HepG2 (cell line): ENCODE results near the gene MCEE. TPM values are rescaled to one million over a fixed set of nuclear protein-coding genes. Genes with fewer than 3 reads are reported as not detected.

Source experiments
- CREB3 ChIP-seq: sonication (generic); formaldehyde crosslinking; IDR thresholded peaks from 2 replicates; pipeline ENCODE4 v1.5.0; 2020; ENCODE audit warnings: missing genetic modification reagents
- EHMT2 ChIP-seq: fragments of 200-600 bp; sonication (generic); IDR thresholded peaks from 2 replicates; pipeline ENCODE4 v1.7.0; 2017; ENCODE audit warnings: antibody characterized with exemption, low read depth, low read length, borderline replicate concordance
- FOXP4 ChIP-seq: sonication (generic); formaldehyde crosslinking; IDR thresholded peaks from 2 replicates; pipeline ENCODE4 v1.4.0; 2020; ENCODE audit warnings: missing genetic modification reagents
- HNRNPLL ChIP-seq: fragments of 200-400 bp; formaldehyde crosslinking; IDR thresholded peaks from 2 replicates; pipeline ENCODE4 v1.6.1; 2017; ENCODE audit warnings: mild to moderate bottlenecking, low read depth, low read length; ENCODE audit not compliant: poor library complexity, severe bottlenecking
- KLF16 ChIP-seq, 2 experiments: sonication (generic) in 1 of 2; formaldehyde crosslinking in 1 of 2; IDR thresholded peaks; 2 replicates each; pipeline versions ENCODE4 v1.6.1 to v1.8.0; 2016 to 2023; ENCODE audit warnings: missing genetic modification reagents in 2 of 2, missing compliant biosample characterization in 1 of 2
- MEF2D ChIP-seq: sonication (generic); formaldehyde crosslinking; IDR thresholded peaks from 2 replicates; pipeline ENCODE4 v1.5.1; 2020; ENCODE audit warnings: mild to moderate bottlenecking, missing genetic modification reagents
- NR2F2 ChIP-seq: IDR thresholded peaks from 2 replicates; pipeline ENCODE4 v1.6.1; 2012; ENCODE audit warnings: low read depth, inconsistent platforms, borderline replicate concordance
- ZBTB14 ChIP-seq: sonication (generic); formaldehyde crosslinking; IDR thresholded peaks from 2 replicates; pipeline ENCODE4 v1.4.0; 2020; ENCODE audit warnings: missing genetic modification reagents
- ZKSCAN1 ChIP-seq: fragments of 150-350 bp; IDR thresholded peaks from 2 replicates; pipeline ENCODE4 v1.6.1; 2014; ENCODE audit warnings: low read length
- ZNF280B ChIP-seq: sonication (generic); formaldehyde crosslinking; IDR thresholded peaks from 2 replicates; pipeline ENCODE4 v1.5.0; 2020; ENCODE audit warnings: missing genetic modification reagents, mild to moderate bottlenecking, borderline replicate concordance
- ZNF296 ChIP-seq: sonication (generic); formaldehyde crosslinking; conservative IDR thresholded peaks from 2 replicates; pipeline ENCODE4 v1.5.0; 2020; ENCODE audit warnings: mild to moderate bottlenecking, missing genetic modification reagents
- ZNF382 ChIP-seq: sonication (generic); formaldehyde crosslinking; IDR thresholded peaks from 2 replicates; pipeline ENCODE4 v1.5.0; 2020; ENCODE audit warnings: missing genetic modification reagents, mild to moderate bottlenecking, borderline replicate concordance
- ZNF556 ChIP-seq: sonication (generic); formaldehyde crosslinking; IDR thresholded peaks from 2 replicates; pipeline ENCODE4 v1.4.0; 2020; ENCODE audit warnings: mild to moderate bottlenecking, missing genetic modification reagents, borderline replicate concordance
- ZNF609 ChIP-seq: sonication (generic); formaldehyde crosslinking; IDR thresholded peaks from 2 replicates; pipeline ENCODE4 v1.4.0; 2020; ENCODE audit warnings: mild to moderate bottlenecking, missing genetic modification reagents, borderline replicate concordance
- polyA plus RNA-seq, 8 experiments: library from polyadenylated mRNA; depleted of rRNA in 3 of 8; stranded (reverse) in 7 of 8; unstranded in 1 of 8; fragments of >200 nt; fragmentation: Illumina TruSeq in 4 of 8; extraction: Trizol in 4 of 8; gene quantifications; 2 replicates each; pipeline versions ENCODE4 v1.2.1 to v1.2.3, GENCODE V29; 2011 to 2016; ENCODE audit warnings: low read depth in 4 of 8, missing spikeins in 1 of 8, mixed read lengths in 1 of 8; ENCODE audit not compliant: insufficient read depth in 1 of 8
- total RNA-seq, 5 experiments: library from RNA; depleted of rRNA; stranded (reverse); fragments of >200 nt; fragmentation: Illumina TruSeq; extraction: Trizol; gene quantifications; 2 replicates each; pipeline ENCODE4 v1.2.3, GENCODE V29; 2016; ENCODE audit warnings: low read depth in 1 of 5

The MCEE gene
- total and polyA plus RNA-seq, 2 of the 13 experiments (the other 11 are each of a cell fraction or from before 2014, with no cell fraction given): 32.0 to 66.9 TPM

GRCh38 chr2:71068218-71069035 is 61.6 kb downstream of the MCEE start, which contains the start of gene NAGK (continued):
- TF ChIP-seq ZNF609 (peak; percentile 64), CREB3 (peak; percentile 82), MEF2D (CRISPR knock-in tag) (peak; percentile 95), HNRNPLL (peak; percentile 96), FOXP4 (CRISPR knock-in tag) (peak; percentile 60), ZNF382 (no peak), ZKSCAN1 (no peak), NR2F2 (no peak), ZNF280B (0 out of 2 replicates have a peak, but pooled peaks have one; percentile 37), EHMT2 (no peak), ZBTB14 (CRISPR knock-in tag) (peak; percentile 78), ZNF556 (CRISPR knock-in tag) (peak; percentile 97), KLF16 (CRISPR knock-in tag; IDR thresholded peaks at IDR 0.05) (peak; percentile 97 to 99), ZNF296 (CRISPR knock-in tag) (0 out of 2 replicates have a peak, but pooled peaks have one; percentile 75)
